ENCODE data around the gene KDM4F.
"Not testable (repeated sequence)": the region's sequence is repeated elsewhere in the genome, so short reads cannot be mapped to it uniquely, and the experiment has no call there.

KDM4F gene

DNA sequence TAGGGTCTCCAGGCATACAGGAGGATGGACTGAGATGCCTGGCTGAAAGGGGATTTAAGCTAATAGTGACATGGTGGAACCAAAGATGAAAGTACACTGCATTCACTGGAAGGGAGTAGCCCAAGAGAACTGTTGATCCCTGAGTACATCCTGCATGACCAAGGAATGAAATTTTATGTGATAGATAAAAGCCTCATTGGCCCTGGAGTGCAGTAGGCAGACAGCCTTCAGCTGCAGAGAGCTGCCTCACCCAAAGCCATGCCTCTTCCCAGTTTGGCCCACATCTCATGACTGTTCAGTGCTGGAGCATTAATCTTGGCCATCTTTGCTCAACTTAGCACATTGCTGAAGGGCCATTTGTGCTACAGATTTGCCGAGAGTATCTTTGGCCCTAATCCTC lies 16.2 kb upstream of the KDM4F start:
- no peak overlapping the region for H3K9ac ChIP-seq
- H3K27ac ChIP-seq, result no peak overlapping the region
- H3K36me3 ChIP-seq (ENCODE audit: insufficient read depth), result no peaks in the 10 kb centered on the region
- H3K79me2 ChIP-seq (ENCODE audit: insufficient read depth, low read depth), result no peaks in the 10 kb centered on the region
- H3K4me1 ChIP-seq (ENCODE audit: low read depth, poor library complexity, severe bottlenecking), result no peaks in the 10 kb centered on the region
- H3K27me3 ChIP-seq (ENCODE audit: insufficient read depth, low read depth), result no peaks in the 10 kb centered on the region
- no peak overlapping the region for H2AFZ ChIP-seq (ENCODE audit: low read depth)
- H3K4me3 ChIP-seq (IDR thresholded peaks at IDR 0.05; ENCODE audit: insufficient read depth, low read depth, low read length), result no peak overlapping the region
- H3K4me2 ChIP-seq, result no peak overlapping the region
- no peak for TF ChIP-seq CTCF (conservative IDR thresholded peaks at IDR 0.05; ENCODE audit: low read depth, low read length)
- H4K20me1 ChIP-seq (ENCODE audit: insufficient read depth), result no peaks in the 10 kb centered on the region

- H3K4me1 ChIP-seq (ENCODE audit: low read depth, poor library complexity, severe bottlenecking), result no peaks in the 10 kb centered on the region
- H3K79me2 ChIP-seq (ENCODE audit: insufficient read depth, low read depth), result no peaks in the 10 kb centered on the region
- no peaks in the 10 kb centered on the region for H3K36me3 ChIP-seq (ENCODE audit: insufficient read depth)
- no peak overlapping the region for H3K27ac ChIP-seq
- no peak for TF ChIP-seq CTCF (conservative IDR thresholded peaks at IDR 0.05; ENCODE audit: low read depth, low read length)
- no peak overlapping the region for H3K4me2 ChIP-seq
- no peak overlapping the region for H3K4me3 ChIP-seq (IDR thresholded peaks at IDR 0.05; ENCODE audit: insufficient read depth, low read depth, low read length)
- H3K9ac ChIP-seq, result no peak overlapping the region
- no peak overlapping the region for H2AFZ ChIP-seq (ENCODE audit: low read depth)
- no peaks in the 10 kb centered on the region for H3K27me3 ChIP-seq (ENCODE audit: insufficient read depth, low read depth)
- no peaks in the 10 kb centered on the region for H4K20me1 ChIP-seq (ENCODE audit: insufficient read depth)
These were observed 13.9 kb upstream of the KDM4F start for GRCh38 chr11:95035316-95035715.

DNA sequence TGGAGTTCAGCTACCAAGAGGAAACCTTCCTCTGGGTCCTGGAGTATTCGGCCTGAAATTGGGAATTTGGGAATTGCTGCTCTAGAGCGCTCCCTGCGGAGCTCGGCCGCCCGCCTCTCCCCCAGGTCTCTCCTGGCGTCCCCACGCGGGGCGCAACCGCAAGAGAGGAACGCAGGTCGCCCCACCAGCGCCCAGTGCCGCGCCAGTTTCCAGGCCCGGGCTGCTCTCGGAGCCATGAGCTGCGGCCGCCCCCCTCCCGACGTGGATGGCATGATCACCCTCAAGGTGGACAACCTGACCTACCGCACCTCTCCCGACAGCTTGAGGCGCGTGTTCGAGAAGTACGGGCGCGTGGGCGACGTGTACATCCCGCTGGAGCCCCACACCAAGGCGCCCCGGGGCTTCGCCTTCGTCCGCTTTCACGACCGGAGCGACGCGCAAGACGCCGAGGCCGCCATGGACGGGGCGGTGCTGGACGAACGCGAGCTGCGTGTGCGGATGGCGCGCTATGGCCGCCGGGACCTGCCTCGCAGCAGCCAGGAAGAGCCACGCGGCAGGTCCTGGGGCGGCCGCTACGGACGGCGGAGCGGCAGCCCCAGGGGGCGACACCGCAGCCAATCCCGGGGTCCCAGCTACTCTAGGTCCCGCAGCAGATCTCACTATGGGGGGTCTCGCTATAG lies 11.7 kb upstream of the KDM4F start:
- not testable (repeated sequence) for H3K27ac ChIP-seq; H4K20me1 ChIP-seq (ENCODE audit: insufficient read depth); H3K4me3 ChIP-seq (IDR thresholded peaks at IDR 0.05; ENCODE audit: insufficient read depth, low read depth, low read length)

DNA sequence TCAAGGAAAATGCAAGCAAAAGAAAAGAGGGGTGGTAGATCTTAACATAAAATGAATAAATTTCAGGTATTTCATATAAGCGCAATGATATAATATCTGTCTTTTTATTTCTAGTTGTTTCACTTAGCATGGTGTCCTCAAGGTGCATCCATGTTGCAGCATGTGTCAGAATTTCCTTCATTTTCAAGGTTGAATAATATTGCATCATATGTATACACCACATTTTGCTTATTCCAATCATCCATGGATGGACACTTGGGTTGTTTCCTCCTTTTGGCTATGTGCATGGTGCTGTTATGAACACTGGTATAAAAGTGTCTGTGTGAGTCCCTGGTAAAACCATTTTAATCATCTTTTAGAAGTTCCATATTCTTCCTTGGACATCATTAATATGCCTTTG lies 7.0 kb upstream of the KDM4F start:
- no peak overlapping the region for H3K4me2 ChIP-seq
- H3K36me3 ChIP-seq (ENCODE audit: insufficient read depth), result no peaks in the 10 kb centered on the region
- no peaks in the 10 kb centered on the region for H3K79me2 ChIP-seq (ENCODE audit: insufficient read depth, low read depth)

More for the DNA sequence above, 11.7 kb upstream of the KDM4F start:
- not testable (repeated sequence) for H3K9ac ChIP-seq; H2AFZ ChIP-seq (ENCODE audit: low read depth); H3K79me2 ChIP-seq (ENCODE audit: insufficient read depth, low read depth); H3K27me3 ChIP-seq (ENCODE audit: insufficient read depth, low read depth); H3K36me3 ChIP-seq (ENCODE audit: insufficient read depth); H3K4me2 ChIP-seq; H3K4me1 ChIP-seq (ENCODE audit: low read depth, poor library complexity, severe bottlenecking)

More for the DNA sequence above, 7.0 kb upstream of the KDM4F start:
- no peak overlapping the region for H3K9ac ChIP-seq
- no peaks in the 10 kb centered on the region for H3K27me3 ChIP-seq (ENCODE audit: insufficient read depth, low read depth)
- no peak for TF ChIP-seq CTCF (conservative IDR thresholded peaks at IDR 0.05; ENCODE audit: low read depth, low read length)
- H2AFZ ChIP-seq (ENCODE audit: low read depth), result no peak overlapping the region
- H3K4me1 ChIP-seq (ENCODE audit: low read depth, poor library complexity, severe bottlenecking), result no peaks in the 10 kb centered on the region
- no peak overlapping the region for H3K27ac ChIP-seq
- H3K4me3 ChIP-seq (IDR thresholded peaks at IDR 0.05; ENCODE audit: insufficient read depth, low read depth, low read length), result no peak overlapping the region
- no peaks in the 10 kb centered on the region for H4K20me1 ChIP-seq (ENCODE audit: insufficient read depth)
